GM23338 (cell line): ENCODE data around the gene ZNF577. TPM values are rescaled to one million over a fixed set of nuclear protein-coding genes. Genes with fewer than 3 reads are reported as not detected.

ENCODE experiments used
- ATAC-seq: fragments of 200-7000 bp; cut with Tn5 transposase; 3 replicates; pipeline ENCODE4 v1.9.1; 2020
- DNase-seq: peaks from one replicate; pipeline ENCODE4 v3.0.0-alpha.2; 2015; ENCODE audit warnings: low spot score
- H2AFZ ChIP-seq: fragments of 200-600 bp; sonication (generic); 2 replicates; pipeline ENCODE4 v1.8.0; 2016; ENCODE audit warnings: antibody characterized with exemption, mild to moderate bottlenecking, moderate library complexity
- H3F3A ChIP-seq: fragments of 200-600 bp; sonication (generic); replicated peaks from 2 replicates; pipeline ENCODE4 v1.8.0; 2017; ENCODE audit warnings: antibody characterized with exemption, mixed run types, low read depth
- H3K27ac ChIP-seq: fragments of 200-600 bp; sonication (generic); 2 replicates; pipeline ENCODE4 v1.6.1; 2016; ENCODE audit warnings: low read depth
- H3K27me3 ChIP-seq: fragments of 200-600 bp; sonication (generic); 2 replicates; pipeline ENCODE4 v1.8.0; 2016; ENCODE audit warnings: mild to moderate bottlenecking, mixed run types, moderate library complexity; ENCODE audit not compliant: insufficient read depth
- H3K36me3 ChIP-seq: fragments of 200-600 bp; sonication (generic); 2 replicates; pipeline ENCODE4 v1.8.0; 2016; ENCODE audit warnings: mild to moderate bottlenecking; ENCODE audit not compliant: insufficient read depth
- H3K4me1 ChIP-seq: fragments of 200-600 bp; sonication (generic); 2 replicates; pipeline ENCODE4 v1.8.0; 2016; ENCODE audit warnings: mild to moderate bottlenecking, moderate library complexity; ENCODE audit not compliant: insufficient read depth
- H3K4me2 ChIP-seq: fragments of 200-600 bp; sonication (generic); 2 replicates; pipeline ENCODE4 v1.7.1; 2017; ENCODE audit warnings: mixed run types
- H3K4me3 ChIP-seq: fragments of 200-600 bp; sonication (generic); 2 replicates; pipeline ENCODE4 v1.6.1; 2016; ENCODE audit warnings: mixed run types
- H3K79me2 ChIP-seq: fragments of 200-600 bp; sonication (generic); replicated peaks from 2 replicates; pipeline ENCODE4 v1.8.0; 2017; ENCODE audit warnings: mild to moderate bottlenecking; ENCODE audit not compliant: insufficient read depth
- H3K9me2 ChIP-seq: fragments of 200-600 bp; sonication (generic); 2 replicates; pipeline ENCODE4 v1.8.0; 2017; ENCODE audit not compliant: insufficient read depth
- H4K20me1 ChIP-seq: fragments of 200-600 bp; sonication (generic); replicated peaks from 2 replicates; pipeline ENCODE4 v1.8.0; 2017; ENCODE audit warnings: mild to moderate bottlenecking; ENCODE audit not compliant: insufficient read depth
- H3K27ac Mint-ChIP-seq: 2 replicates; pipeline ENCODE4 v1.8.0; 2020; ENCODE audit warnings: inconsistent platforms, mild to moderate bottlenecking, moderate library complexity, mixed read lengths
- H3K27me3 Mint-ChIP-seq: 3 replicates; pipeline ENCODE4 v1.8.0; 2022; ENCODE audit warnings: low read depth, mild to moderate bottlenecking, moderate library complexity, mixed read lengths, inconsistent platforms; ENCODE audit not compliant: insufficient read depth, poor library complexity
- H3K36me3 Mint-ChIP-seq: 3 replicates; pipeline ENCODE4 v1.8.0; 2021; ENCODE audit warnings: low read depth, mild to moderate bottlenecking, inconsistent platforms, moderate library complexity, mixed read lengths
- H3K4me1 Mint-ChIP-seq: 3 replicates; pipeline ENCODE4 v1.8.0; 2020; ENCODE audit warnings: mild to moderate bottlenecking, inconsistent platforms, mixed read lengths
- H3K4me3 Mint-ChIP-seq: 3 replicates; pipeline ENCODE4 v1.8.0; 2021; ENCODE audit warnings: moderate library complexity, mild to moderate bottlenecking, inconsistent platforms, mixed read lengths
- H3K9me3 Mint-ChIP-seq: 3 replicates; pipeline ENCODE4 v1.8.0; 2020; ENCODE audit warnings: moderate library complexity, mild to moderate bottlenecking, inconsistent platforms, mixed read lengths
- CREB1 ChIP-seq: fragments of 250-450 bp; sonication (Bioruptor Pico); IDR thresholded peaks from 2 replicates; pipeline ENCODE4 v1.5.0; 2020; ENCODE audit warnings: low read depth, mild to moderate bottlenecking, moderate library complexity
- CTCF ChIP-seq, 2 experiments: fragments of 200-600 bp in 1 of 2; sonication (generic) in 1 of 2; conservative IDR thresholded peaks; 2 replicates each; pipeline versions ENCODE4 v1.5.1 to v1.6.1; 2016 to 2017; ENCODE audit warnings: antibody characterized with exemption in 2 of 2, low read depth in 2 of 2, mild to moderate bottlenecking in 2 of 2, moderate library complexity in 1 of 2
- ETS1 ChIP-seq: IDR thresholded peaks from 2 replicates; pipeline ENCODE4 v1.6.1; 2016; ENCODE audit warnings: antibody characterized with exemption
- EZH2 ChIP-seq: fragments of 200-600 bp; sonication (generic); IDR thresholded peaks from one replicate; pipeline ENCODE4 v1.8.0; 2017; ENCODE audit warnings: antibody characterized with exemption, mild to moderate bottlenecking, low read depth; ENCODE audit not compliant: unreplicated experiment
- EZH2phosphoT487 ChIP-seq: fragments of 200-600 bp; sonication (generic); IDR thresholded peaks from one replicate; pipeline ENCODE4 v1.8.1; 2018; ENCODE audit warnings: antibody characterized with exemption; ENCODE audit not compliant: unreplicated experiment
- JUNB ChIP-seq: IDR thresholded peaks from one replicate; pipeline ENCODE4 v1.6.1; 2016; ENCODE audit warnings: antibody characterized with exemption; ENCODE audit not compliant: unreplicated experiment
- NANOG ChIP-seq: IDR thresholded peaks from 2 replicates; pipeline ENCODE4 v1.6.1; 2016; ENCODE audit warnings: antibody characterized with exemption, borderline replicate concordance
- POLR2AphosphoS5 ChIP-seq: IDR thresholded peaks from 2 replicates; pipeline ENCODE4 v1.6.1; 2016; ENCODE audit warnings: antibody characterized with exemption, low read depth
- REST ChIP-seq: IDR thresholded peaks from one replicate; pipeline ENCODE4 v1.6.1; 2018; ENCODE audit warnings: antibody characterized with exemption; ENCODE audit not compliant: unreplicated experiment
- STAT1 ChIP-seq: IDR thresholded peaks from one replicate; pipeline ENCODE4 v1.6.1; 2016; ENCODE audit warnings: antibody characterized with exemption; ENCODE audit not compliant: unreplicated experiment
- ZNF114 ChIP-seq: fragments of 250-450 bp; sonication (Bioruptor Pico); IDR thresholded peaks from 2 replicates; pipeline ENCODE4 v1.5.0; 2020; ENCODE audit warnings: mild to moderate bottlenecking, moderate library complexity
- ZNF331 ChIP-seq: fragments of 250-450 bp; sonication (Bioruptor Pico); IDR thresholded peaks from 2 replicates; pipeline ENCODE4 v1.5.0; 2020; ENCODE audit warnings: low read depth, mild to moderate bottlenecking, moderate library complexity
- ZNF462 ChIP-seq: fragments of 250-450 bp; sonication (Bioruptor Pico); IDR thresholded peaks from 2 replicates; pipeline ENCODE4 v1.5.0; 2020; ENCODE audit warnings: mild to moderate bottlenecking, moderate library complexity
- polyA plus RNA-seq: library from polyadenylated mRNA; unstranded; fragments of >200 nt; fragmentation: Nextera tagmentation; extraction: Ambion mirVana; gene quantifications from 2 replicates; pipeline ENCODE4 v1.2.1, GENCODE V29; 2016
- total RNA-seq: library from RNA; depleted of rRNA; stranded (reverse); fragments of >200 nt; shearing (Covaris generic); gene quantifications from 2 replicates; pipeline ENCODE4 v1.2.3, GENCODE V29; 2014

The ZNF577 gene
- total and polyA plus RNA-seq, 2 experiments from 2014 or later: 18.3 to 37.7 TPM

GRCh38 chr19:51927859-51928258 is 40.1 kb upstream of the ZNF577 start:
- H3K4me3 ChIP-seq: peak overlapping the region; percentile 74
- Mint-ChIP-seq H3K27me3 (peaks cover 9% of the 10 kb centered on the region), H3K9me3 (peaks cover 68% of the 10 kb centered on the region), H3K4me3 (peak overlapping the region; percentile 96), H3K27ac (peak overlapping the region; percentile 99), H3K4me1 (peaks cover 10% of the 10 kb centered on the region), H3K36me3 (peaks cover 88% of the 10 kb centered on the region)
- H3K4me2 ChIP-seq: peak overlapping the region; percentile 77
- H3K79me2 ChIP-seq: peaks cover 55% of the 10 kb centered on the region
- H3K27ac ChIP-seq: peak overlapping the region; percentile 95; the same call in 1 of the 2 replicates
- no peaks in the 10 kb centered on the region for H3K27me3 ChIP-seq
- 0 out of 2 replicates have a peak, but pooled peaks cover 10% of the 10 kb centered on the region for H3K4me1 ChIP-seq
- no peaks in the 10 kb centered on the region for H3F3A ChIP-seq
- DNase-seq (no peak), ATAC-seq (no peak)
- TF ChIP-seq ETS1 (no peak), POLR2AphosphoS5 (no peak), EZH2phosphoT487 (no peak), ZNF462 (no peak), JUNB (no peak), CREB1 (CRISPR knock-in tag) (no peak), CTCF (conservative IDR thresholded peaks at IDR 0.05; ENCODE audit: low read depth in 2 of 2) (no peak), EZH2 (no peak), ZNF331 (no peak), REST (no peak), STAT1 (no peak), NANOG (no peak), ZNF114 (CRISPR knock-in tag) (no peak)
- H2AFZ ChIP-seq: no peak overlapping the region
- peaks cover 33% of the 10 kb centered on the region for H3K36me3 ChIP-seq
- peaks cover 6% of the 10 kb centered on the region; the same call in 1 of the 2 replicates for H3K9me2 ChIP-seq
- H4K20me1 ChIP-seq: no peaks in the 10 kb centered on the region; the same call in none of the 2 replicates
